HG03280 (cell line): Measurements from ENCODE around the gene HMGXB3.
"Not testable (repeated sequence)": the region's sequence is repeated elsewhere in the genome, so short reads cannot be mapped to it uniquely, and the experiment has no call there.

ENCODE experiments used
- ATAC-seq: cut with Tn5 transposase; IDR thresholded peaks from one replicate; pipeline ENCODE4 v1.9.1; 2021; ENCODE audit warnings: mild to moderate bottlenecking, moderate library complexity; ENCODE audit not compliant: unreplicated experiment

The HMGXB3 gene

DNA sequence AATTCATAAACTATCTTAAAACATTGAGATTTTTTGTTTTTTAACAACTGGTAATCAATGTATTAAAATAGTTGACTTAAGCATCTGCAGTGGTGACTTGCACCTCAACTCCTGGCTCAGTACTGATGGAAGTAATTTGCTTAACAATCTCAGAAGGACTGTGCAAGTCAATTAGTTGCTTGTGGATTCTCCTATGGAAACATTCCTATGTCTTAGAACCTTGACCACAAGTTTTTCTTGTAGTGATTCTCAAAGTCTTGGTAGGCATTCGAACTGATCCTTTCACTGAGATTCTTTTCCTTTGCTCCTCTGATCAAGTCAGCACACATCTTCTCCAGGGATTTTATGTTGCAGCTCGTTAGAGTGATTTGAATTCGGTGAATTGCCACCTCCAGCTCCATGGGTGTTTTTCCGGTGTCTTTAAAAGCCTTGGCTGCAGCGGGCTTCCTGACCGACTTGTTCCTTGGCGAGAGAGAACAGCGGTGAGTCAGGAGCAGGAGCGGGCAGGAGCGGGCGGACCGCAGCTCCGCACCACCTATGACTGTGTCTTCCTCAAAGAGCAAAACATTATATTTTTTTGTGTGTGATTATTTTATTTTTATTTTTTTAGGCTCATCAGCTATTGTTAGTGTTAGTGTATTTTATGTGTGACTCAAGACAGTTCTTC is 21.1 kb downstream of the HMGXB3 start:
- ATAC-seq: no peak

DNA sequence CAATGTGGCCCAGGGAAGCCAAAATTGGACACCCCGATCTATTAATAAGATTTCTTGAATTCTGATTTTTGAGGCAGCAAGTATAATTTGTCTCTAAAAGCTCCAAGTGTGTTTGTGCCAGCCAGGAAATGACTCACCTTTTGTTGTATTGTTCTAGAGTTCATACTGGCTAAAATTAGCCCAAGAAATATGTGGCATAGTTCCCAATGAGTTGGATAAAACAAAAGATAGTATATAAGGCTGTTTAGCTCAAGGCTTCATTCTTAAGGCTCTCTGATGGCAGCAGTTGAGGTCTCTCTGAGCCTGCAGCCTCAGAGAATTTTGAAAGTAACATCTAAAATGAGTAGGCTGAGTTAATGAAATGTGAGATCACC is 21.6 kb downstream of the HMGXB3 start:
- no peak for ATAC-seq

DNA sequence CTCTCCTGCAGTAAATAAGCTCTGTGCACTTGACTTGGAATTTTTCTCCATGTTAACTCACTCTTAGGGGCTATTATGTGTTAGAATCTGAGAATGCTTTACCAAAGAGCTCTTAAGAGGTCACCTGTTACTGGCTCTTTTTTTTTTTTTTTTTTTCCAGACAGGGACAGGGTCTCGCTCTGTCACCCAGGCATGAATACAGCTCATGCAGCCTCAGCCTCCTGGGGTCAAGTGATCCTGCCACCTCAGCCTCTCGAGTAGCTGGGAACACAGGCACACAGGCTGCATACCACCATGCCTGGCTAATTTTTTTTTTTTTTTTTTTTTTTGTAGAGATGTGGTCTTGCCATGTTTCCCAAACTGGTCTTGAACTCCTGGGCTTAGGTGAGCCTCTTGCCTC is 22.1 kb downstream of the HMGXB3 start:
- ATAC-seq: no peak

DNA sequence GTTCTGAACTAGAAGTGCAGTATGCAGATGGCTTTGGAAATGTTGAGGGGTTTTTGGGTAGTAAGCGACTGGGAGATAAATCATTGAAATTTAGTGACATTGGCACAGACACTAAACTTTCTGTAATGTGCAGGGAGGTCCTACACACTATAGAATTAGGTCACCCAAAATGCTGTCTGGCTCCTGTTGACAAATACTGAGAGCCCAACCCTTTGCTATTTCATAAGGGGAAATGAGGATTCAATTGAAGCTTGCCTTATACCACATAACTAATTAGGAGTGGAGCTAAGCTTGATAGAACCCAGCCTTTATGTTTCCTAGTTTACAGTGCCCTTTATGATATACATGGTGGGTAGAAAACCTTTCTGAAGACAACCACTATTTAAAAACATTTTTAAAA is 22.6 kb downstream of the HMGXB3 start:
- no peak for ATAC-seq

DNA sequence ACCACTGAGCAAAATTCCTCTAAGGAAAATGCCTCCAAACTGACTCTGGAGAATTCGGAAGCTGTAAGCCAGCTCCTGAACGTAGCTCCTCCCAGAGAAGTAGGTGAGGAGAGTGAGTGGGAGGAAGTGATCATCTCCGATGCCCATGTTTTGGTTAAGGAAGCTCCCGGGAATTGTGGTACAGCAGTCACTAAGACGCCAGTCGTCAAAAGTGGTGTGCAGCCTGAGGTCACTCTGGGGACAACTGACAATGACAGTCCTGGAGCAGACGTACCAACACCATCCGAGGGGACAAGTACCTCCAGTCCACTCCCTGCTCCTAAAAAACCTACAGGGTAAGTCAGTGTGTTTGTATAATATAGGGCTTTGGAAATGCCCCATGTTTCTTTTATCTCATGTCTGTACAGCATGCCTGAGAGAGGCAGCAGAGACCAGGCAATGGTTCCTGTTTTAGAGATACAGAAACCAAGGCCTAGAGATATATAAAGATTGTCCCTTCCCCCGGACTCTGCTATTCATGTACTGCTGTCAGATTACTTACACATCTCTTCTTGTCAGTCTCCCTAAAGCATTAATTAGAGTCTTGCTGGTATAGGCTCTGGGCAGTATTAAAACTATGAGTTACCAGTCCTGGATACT is 23.9 kb downstream of the HMGXB3 start:
- ATAC-seq: no peak

DNA sequence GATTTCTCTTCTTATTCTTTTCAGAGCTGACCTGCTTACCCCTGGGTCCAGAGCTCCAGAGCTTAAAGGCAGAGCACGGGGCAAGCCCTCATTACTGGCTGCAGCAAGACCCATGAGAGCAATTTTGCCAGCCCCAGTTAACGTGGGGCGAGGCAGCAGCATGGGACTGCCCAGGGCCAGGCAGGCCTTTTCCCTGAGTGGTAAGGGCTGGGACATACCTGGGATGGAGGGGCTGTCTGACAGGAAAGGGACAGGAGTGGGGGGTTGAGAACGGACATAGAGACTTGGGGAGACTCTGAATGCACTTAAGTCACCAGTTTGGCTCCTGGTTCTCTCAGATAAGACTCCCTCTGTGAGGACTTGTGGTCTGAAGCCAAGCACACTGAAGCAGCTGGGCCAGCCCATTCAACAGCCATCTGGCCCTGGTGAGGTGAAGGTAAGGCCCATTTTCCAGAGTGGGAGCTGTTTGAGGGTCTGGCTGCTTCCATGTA is 26.2 kb downstream of the HMGXB3 start:
- ATAC-seq: no peak

DNA sequence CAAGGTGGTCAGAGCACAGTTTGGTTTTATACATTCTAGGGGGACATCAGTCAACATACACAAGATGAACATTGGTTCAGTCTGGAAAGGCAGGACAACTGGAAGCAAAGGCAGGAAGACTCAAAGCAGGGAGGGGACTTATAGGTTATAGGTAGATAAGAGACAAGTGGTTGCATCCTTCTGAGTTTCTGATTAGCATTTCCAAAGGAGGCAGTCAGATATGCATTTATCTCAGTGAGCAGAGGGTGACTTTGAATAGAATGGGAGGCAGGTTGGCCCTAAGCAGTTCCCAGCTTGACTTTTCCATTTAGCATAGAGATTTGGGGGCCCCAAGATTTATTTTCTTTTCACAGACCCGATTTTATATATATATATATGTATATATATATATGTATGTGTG is 27.5 kb downstream of the HMGXB3 start:
- not testable (repeated sequence) for ATAC-seq

DNA sequence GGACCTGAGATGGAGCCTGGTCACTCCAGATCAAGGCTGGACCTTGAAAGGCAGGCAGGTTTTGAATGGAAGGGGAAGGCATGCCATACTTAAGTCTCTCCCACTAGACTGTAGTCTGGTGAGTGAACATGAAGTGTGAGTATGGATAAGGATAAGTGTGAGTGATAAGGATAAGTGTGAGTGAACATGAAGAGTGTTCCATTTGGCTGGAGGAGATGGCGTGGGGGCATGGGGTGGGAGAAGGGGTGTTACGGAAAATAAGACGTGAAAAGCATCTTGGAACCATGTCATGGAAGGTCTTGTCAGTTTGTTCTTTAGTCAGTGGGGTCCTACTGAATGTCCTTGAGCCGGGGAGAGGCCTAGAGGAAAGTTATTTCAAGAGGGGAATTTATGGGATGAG is 32.8 kb downstream of the HMGXB3 start:
- no peak for ATAC-seq

DNA sequence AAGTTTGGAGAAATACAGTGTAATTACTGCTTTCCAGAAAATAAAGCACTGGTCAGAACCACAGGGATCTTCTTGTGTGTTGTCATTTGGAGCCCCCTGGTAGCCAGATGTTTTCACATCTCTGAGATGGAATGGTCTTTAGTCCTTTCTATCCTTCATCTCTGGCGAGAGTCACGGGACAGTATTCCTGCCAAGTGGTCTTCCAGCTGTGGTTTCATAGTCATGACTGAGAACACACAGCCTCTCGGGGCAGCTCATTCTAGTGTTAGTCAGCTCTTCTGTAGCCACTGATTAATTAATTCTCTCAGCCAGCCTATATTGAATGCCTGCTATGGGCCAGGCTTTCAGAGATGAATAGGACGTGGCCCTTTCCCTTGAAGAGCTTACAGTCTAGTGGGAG is 34.1 kb downstream of the HMGXB3 start:
- ATAC-seq: peak; percentile 14

DNA sequence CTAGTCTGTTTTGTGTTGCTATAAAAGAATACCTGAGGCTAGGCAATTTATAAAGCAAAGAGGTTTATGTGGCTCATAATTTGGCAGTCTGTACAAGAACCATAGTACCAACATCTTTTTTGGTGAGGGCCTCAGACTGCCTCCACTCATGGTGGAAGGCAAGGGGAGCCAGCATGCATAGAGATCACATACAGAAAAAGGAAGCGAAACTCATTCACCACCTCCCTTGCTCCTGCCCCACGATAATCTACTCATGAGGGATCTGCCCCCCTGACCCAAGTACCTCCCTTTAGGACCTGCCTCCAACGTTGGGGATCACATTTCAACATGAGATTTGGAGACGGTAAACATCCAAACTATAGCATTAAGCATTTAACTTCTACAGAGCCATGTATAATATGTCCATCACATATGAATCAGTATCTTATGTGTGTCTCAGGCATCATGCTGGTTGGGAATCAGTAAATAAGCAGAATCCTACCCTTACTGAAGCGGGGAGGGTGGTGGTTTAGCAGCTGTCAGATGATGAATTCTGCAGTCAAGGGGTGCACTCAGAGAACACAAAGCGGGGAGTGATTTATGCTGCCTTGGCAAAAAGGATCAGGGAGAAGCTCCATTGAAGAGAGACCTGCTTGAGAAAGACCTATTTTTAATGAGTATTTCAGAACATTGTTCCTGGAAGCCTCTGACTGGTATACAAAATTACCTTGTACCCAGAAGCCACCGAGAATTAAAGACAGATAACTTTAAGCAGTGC is 34.8 kb downstream of the HMGXB3 start:
- peak; percentile 88 for ATAC-seq

DNA sequence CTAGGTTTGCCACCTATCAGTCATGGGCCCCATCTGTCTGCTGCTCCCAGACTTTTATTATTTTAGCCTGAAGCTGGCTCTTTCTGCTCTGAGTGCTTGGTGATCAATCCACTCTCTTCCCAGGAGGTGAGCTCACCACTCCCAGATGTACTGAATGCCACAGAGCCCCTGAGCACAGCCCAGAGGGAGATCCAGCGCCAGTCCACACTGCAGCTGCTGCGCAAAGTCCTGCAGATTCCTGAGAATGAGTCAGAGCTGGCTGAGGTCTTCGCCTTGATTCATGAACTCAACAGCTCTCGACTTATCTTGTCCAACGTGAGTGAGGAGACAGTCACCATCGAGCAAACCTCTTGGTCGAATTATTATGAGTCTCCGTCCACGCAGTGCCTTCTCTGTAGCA is 36.0 kb downstream of the HMGXB3 start:
- ATAC-seq: no peak

DNA sequence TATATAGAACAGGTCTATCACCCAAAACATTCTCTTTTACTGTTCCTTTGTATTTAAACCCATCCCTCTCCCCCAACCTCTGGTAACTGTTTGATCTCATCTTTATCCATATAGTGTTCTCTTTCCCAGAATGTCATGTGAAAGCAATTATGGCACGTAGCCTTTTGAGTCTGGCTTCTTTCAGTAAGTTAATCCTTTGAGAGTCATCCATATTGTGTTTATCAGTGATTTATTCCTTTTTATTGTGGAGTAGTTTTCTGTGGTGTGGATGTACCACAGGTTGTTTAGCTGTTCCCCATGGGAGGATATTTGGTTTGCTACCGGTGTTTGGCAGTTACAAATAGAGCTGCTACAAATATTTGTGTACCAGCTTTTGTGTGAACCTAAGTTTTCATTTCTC is 38.0 kb downstream of the HMGXB3 start:
- no peak for ATAC-seq

DNA sequence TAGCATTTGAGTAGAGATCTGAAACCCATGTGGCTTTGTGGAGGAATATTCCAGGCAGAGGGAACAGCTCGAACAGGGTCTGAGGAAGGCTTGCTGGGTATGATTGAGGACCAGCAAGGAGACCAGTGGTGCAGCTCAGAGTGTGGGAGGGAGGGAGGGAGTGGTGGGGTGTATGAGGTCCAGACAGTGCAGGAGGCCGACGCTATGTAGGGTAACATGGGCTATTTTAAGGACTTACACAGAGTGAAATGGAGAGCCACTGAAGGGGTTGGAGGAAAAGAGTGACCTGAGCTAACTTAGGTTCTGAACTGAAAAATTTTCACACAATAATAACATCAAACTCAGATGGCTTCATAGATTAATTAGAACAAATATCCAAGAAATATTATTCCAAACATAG is 41.9 kb downstream of the HMGXB3 start:
- no peak for ATAC-seq

DNA sequence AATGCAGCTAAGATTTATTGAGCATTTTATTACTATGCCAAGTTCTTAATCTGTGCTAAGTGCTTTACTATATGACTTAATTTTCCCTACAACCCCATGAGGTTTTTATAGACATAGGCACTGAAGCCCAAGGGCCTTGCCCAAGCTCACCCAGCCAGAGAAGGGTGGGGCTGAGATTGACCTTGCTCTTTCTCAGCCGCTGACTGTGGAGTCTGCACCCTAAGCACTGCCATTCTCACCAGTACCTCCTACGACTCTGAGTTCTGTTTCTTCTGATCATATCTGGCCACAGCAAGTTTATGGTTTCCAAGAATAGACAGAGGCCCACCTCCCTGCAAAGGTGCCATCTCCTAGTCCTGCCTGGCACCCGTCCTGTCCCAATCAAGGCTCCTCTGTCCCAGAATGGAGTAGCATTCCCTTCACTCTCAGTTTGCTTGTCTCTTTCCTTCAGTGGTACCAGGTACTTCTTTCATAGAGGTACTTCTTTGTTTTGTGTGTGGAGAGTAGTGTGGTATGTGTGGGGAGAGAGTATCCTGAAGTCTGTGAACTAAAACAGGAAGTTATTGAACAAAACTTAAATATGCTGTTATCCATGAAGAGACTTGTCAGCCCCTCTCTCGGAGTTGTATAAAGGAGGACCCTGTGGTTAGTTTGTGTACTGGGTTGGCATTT is 43.3 kb downstream of the HMGXB3 start:
- no peak for ATAC-seq

DNA sequence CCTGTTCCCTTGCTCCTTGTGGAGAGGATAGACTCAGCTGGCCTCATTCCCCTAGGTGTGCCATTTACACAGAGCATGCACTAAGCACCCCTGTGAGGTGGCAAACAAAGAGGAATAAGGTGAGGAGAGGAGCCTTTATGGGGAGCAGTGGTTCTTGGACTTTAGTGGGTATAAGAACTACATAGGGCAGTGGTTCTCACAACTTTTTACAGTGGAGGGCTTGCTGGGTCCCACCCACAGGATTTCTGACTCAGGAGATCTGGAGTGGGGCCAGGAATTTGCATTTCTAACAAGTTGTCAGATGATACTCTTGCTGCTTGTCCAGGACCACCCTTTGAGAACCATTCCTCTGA is 43.8 kb downstream of the HMGXB3 start:
- no peak for ATAC-seq

DNA sequence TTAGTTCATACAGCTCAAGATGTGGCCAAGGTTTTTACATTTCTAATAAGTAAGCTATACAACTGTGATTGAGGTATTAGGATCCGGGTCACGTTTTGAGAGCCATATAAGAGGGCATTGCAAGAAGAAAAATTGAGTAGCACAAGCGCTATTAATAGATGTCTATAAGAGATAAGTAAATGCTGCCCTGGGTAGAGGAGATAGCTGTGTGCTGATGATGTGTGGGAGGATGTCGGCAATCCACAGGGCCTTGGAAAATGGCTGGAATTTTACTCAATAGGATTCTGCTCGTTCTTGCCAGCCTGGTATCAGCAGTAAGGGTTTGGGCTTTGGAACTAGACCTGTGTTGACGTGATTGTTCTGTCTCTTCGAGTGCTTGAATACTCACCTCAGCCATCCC is 44.2 kb downstream of the HMGXB3 start:
- ATAC-seq: no peak

DNA sequence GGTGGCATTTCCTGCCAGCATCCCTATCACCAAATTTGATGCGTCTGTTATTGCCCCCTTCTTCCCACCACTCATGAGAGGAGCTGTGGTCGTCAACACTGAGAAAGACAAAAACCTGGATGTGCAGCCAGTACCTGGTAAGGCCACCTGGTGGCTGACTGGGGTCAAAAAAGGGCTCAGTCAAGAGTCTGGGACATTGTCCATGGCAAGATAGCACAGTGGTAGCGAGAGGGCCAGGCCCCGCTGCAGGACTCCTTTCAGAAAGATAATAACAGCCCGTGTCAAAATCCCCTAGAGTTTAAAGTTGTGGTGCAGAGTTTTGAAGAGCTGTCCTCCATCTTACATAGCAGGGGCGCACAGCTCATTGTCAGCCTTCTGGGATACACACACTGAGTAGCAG is 45.0 kb downstream of the HMGXB3 start:
- no peak for ATAC-seq

DNA sequence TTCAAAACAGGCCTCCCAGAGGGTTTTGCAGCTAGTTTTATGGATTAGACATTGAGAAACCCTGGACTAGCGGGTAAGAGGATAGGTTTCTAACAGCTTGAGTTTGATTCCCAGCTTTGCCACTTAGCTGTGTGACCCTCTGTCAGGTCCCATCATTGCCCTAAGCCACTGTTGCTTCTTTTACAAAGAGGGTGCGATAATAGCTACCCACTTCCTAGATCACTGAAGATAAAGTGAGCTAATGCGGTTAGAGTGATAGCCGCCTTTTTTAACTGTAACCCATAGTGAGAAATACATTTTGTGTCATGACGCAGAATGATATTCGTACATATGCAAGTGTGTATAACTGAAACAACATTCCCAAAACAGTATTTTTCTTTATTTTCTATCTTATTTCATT is 45.5 kb downstream of the HMGXB3 start:
- ATAC-seq: no peak

DNA sequence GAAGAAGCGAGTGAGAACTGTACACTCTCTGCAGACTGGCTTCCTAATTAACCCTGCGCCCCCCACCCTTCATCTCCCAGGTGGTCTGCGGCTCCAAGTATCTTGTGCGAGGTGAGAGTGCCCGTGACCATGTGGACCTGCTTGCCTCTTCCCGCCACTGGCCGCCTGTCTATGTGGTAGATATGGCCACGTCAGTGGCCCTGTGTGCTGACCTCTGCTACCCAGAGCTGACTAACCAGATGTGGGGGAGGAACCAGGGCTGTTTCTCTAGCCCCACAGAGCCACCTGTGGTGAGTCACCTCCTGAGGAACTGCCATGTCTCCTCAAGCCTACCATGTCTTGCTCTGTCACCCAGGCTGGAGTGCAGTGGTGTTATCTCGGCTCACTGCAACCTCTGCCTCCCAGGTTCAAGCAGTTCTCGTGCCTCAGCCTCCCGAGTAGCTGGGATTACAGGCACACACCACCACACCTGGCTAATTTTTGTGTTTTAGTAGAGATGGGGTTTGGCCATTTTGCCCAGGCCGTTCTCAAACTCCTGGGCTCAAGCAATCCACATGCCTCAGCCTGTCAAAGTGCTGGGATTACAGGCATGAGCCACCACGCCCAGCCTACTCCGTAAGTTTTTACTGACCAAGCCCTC is 49.8 kb downstream of the HMGXB3 start:
- not testable (repeated sequence) for ATAC-seq

DNA sequence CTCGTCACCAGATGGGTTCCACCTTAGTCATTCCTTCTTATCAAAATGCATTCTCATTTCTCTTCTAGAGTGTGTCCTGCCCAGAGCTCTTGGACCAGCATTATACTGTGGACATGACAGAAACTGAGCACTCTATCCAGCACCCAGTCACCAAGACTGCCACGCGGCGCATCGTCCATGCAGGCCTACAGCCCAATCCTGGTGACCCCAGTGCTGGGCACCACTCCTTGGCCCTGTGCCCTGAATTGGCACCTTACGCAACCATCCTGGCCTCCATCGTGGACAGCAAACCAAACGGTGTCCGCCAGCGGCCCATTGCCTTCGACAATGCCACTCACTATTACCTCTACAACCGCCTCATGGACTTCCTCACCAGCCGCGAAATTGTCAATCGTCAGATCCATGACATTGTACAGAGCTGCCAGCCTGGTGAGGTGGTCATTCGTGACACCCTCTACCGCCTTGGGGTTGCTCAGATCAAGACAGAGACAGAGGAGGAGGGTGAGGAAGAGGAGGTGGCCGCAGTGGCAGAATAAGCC is 51.2 kb downstream of the HMGXB3 start:
- ATAC-seq: no peak
